Chondrocyte (in vitro differentiated cells): Measurements from ENCODE around the gene ZNF74. TPM values are rescaled to one million over a fixed set of nuclear protein-coding genes. Genes with fewer than 3 reads are reported as not detected.
"Not testable (repeated sequence)": the region's sequence is repeated elsewhere in the genome, so short reads cannot be mapped to it uniquely, and the experiment has no call there.

Source experiments
- DNase-seq: peaks from one replicate; pipeline ENCODE4 v3.0.0; 2021; ENCODE audit warnings: mixed read lengths, low spot score
- H3K27ac Mint-ChIP-seq: one replicate; pipeline ENCODE4 v1.8.0; 2021; ENCODE audit warnings: mild to moderate bottlenecking, moderate library complexity, mixed read lengths; ENCODE audit not compliant: unreplicated experiment
- H3K27me3 Mint-ChIP-seq: 2 replicates; pipeline ENCODE4 v1.8.0; 2021; ENCODE audit warnings: low read depth, mixed read lengths
- H3K36me3 Mint-ChIP-seq: 2 replicates; pipeline ENCODE4 v1.8.0; 2021; ENCODE audit warnings: low read depth, mixed read lengths
- H3K4me1 Mint-ChIP-seq: 2 replicates; pipeline ENCODE4 v1.8.0; 2021; ENCODE audit warnings: low read depth, mild to moderate bottlenecking, mixed read lengths
- H3K4me3 Mint-ChIP-seq: one replicate; pipeline ENCODE4 v1.8.0; 2021; ENCODE audit warnings: mild to moderate bottlenecking, moderate library complexity, mixed read lengths; ENCODE audit not compliant: unreplicated experiment
- H3K9me3 Mint-ChIP-seq: 2 replicates; pipeline ENCODE4 v1.8.0; 2021; ENCODE audit warnings: low read depth, mixed read lengths
- CTCF ChIP-seq: fragments of 200-600 bp; sonication (generic); IDR thresholded peaks from 2 replicates; pipeline ENCODE4 v1.5.0; 2021; ENCODE audit warnings: antibody characterized with exemption, mild to moderate bottlenecking, moderate library complexity
- total RNA-seq: library from RNA; stranded (reverse); gene quantifications from 3 replicates; pipeline ENCODE4 v1.2.1, GENCODE V29; 2021

ZNF74 gene
- total RNA-seq, 1 donor from 2014 or later = 15.7 TPM

- Mint-ChIP-seq H3K27ac (no peak overlapping the region), H3K4me1 (peaks cover 6% of the 10 kb centered on the region), H3K27me3 (no peaks in the 10 kb centered on the region), H3K4me3 (no peak overlapping the region), H3K9me3 (no peaks in the 10 kb centered on the region), H3K36me3 (peaks cover 22% of the 10 kb centered on the region)
- no peak for TF ChIP-seq CTCF
- no peak for DNase-seq
Measured at GRCh38 chr22:20405931-20406685, 12.2 kb downstream of the ZNF74 start.

DNA sequence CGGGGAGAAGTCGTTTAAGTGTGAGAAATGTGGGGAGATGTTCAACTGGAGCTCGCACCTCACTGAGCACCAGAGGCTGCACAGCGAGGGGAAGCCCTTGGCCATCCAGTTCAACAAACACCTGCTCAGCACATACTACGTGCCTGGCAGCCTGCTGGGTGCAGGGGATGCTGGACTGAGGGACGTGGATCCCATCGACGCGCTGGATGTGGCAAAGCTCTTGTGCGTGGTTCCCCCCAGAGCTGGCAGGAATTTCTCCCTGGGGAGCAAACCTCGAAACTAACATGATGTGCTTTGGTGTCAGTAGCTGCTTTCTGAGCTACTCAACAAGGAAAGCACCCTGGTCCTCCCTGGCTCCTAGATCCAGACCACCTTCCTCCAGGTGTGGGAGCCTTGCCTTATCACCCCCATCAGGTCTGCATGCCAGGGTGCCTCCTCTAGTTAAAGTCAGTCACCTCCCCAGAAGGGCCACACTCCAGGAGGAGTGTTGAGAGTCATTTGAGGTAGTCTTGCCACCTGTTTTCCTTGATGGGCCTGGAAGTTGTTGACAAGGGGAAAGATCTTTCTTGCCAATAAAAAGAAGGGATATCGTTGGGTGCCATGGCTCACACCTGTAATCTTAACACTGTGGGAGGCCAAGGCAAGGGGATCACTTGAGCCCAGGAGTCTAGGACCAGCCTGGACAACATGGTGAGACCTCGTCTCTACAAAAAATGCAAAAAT is 12.9 kb downstream of the ZNF74 start:
- Mint-ChIP-seq H3K36me3 (peaks cover 22% of the 10 kb centered on the region), H3K9me3 (no peaks in the 10 kb centered on the region), H3K4me3 (no peak overlapping the region), H3K27ac (no peak overlapping the region), H3K4me1 (peaks cover 6% of the 10 kb centered on the region), H3K27me3 (no peaks in the 10 kb centered on the region)
- DNase-seq = no peak
- TF ChIP-seq CTCF = no peak

DNA sequence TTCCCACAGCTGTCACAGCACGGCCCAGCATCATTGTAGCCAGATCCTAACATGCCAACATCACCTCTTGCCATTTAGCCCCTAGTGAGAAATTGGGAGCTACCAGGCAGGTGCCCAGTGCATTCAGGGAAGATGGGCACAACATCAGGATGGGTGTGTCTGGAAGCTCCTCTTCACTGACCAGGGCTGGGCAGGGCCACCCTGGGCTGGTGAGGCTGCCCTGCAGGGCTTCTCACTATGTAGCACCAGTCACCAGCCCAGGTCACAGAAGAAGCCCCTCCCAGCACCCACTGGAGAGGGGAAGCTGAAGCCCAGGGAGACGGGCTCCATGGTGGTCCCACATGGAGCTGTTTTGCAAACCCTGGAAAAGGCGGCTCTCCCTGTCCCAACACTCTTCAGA is 13.9 kb downstream of the ZNF74 start:
- no peak for TF ChIP-seq CTCF
- DNase-seq = no peak
- no peak overlapping the region for H3K4me3 Mint-ChIP-seq
- H3K4me1 Mint-ChIP-seq = peaks cover 6% of the 10 kb centered on the region
- H3K9me3 Mint-ChIP-seq = no peaks in the 10 kb centered on the region
- H3K36me3 Mint-ChIP-seq = peaks cover 22% of the 10 kb centered on the region
- H3K27ac Mint-ChIP-seq = no peak overlapping the region
- H3K27me3 Mint-ChIP-seq = no peaks in the 10 kb centered on the region

GRCh38 chr22:20408891-20409290 is 14.9 kb downstream of the ZNF74 start:
- Mint-ChIP-seq H3K9me3 (no peaks in the 10 kb centered on the region), H3K4me1 (peaks cover 6% of the 10 kb centered on the region), H3K27ac (no peak overlapping the region), H3K4me3 (no peak overlapping the region), H3K36me3 (peaks cover 14% of the 10 kb centered on the region), H3K27me3 (no peaks in the 10 kb centered on the region)
- no peak for DNase-seq
- no peak for TF ChIP-seq CTCF

GRCh38 chr22:20409385-20409784 is 15.4 kb downstream of the ZNF74 start:
- not testable (repeated sequence) for H3K27me3 Mint-ChIP-seq, H3K4me1 Mint-ChIP-seq, DNase-seq, H3K27ac Mint-ChIP-seq, H3K9me3 Mint-ChIP-seq, H3K4me3 Mint-ChIP-seq
- peaks cover 13% of the 10 kb centered on the region for H3K36me3 Mint-ChIP-seq
